GM19452 (cell line): ENCODE results near the gene DEFB115.
"Not testable (repeated sequence)": the region's sequence is repeated elsewhere in the genome, so short reads cannot be mapped to it uniquely, and the experiment has no call there.

Experiments used
- ATAC-seq: cut with Tn5 transposase; IDR thresholded peaks from one replicate; pipeline ENCODE4 v1.9.1; 2021; ENCODE audit not compliant: unreplicated experiment

The DEFB115 gene

GRCh38 chr20:31257364-31257763, at the start of gene DEFB115:
DEFB115 (plus strand) TSS chr20:31257664; CDS start chr20:31257664, 0 bp downstream.
- ATAC-seq: no peak

DNA sequence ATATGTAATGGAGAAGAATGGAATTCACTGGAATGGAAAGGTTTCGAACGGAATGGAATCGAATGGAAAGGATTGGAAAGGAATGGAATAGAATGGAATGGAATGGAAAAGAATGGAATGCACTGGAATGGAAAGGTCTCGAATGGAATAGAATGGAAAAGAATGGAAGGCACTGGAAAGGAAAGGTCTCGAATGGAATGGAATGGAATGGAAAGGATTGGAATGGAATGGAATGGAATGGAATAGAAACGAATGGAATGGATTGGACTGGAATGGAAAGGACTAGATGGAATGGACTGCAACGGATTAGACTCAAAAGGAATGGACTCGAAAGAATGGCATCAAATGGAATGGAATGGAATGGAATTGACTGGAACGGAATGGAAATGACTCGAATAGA, 20.5 kb upstream of the DEFB115 start:
- ATAC-seq: no peak

- no peak for ATAC-seq
Observed at GRCh38 chr20:31237763-31238162, 19.7 kb upstream of the DEFB115 start.

DNA sequence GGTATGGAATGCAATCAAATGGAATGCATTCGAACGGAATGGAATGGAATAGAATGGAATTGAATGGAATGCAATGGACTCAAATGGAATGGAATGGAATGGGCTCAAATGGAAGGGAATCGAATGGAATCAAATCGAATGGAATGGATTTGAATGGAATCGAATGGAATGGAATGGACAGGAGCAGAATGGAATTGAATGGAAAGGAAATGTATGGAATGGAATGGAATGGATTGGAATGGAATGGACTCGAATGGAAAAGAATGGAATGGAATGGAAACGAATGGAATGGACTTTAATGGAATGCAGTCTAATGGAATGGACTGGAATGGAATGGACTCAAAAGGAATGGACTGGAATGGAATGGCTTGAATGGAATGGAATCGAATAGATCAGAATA, 18.3 kb upstream of the DEFB115 start:
- ATAC-seq: no peak

GRCh38 chr20:31256959-31257358, 505 bp upstream of the DEFB115 start:
- ATAC-seq: no peak

- no peak for ATAC-seq
Observed at GRCh38 chr20:31260326-31260932, 3.0 kb downstream of the DEFB115 start.

DNA sequence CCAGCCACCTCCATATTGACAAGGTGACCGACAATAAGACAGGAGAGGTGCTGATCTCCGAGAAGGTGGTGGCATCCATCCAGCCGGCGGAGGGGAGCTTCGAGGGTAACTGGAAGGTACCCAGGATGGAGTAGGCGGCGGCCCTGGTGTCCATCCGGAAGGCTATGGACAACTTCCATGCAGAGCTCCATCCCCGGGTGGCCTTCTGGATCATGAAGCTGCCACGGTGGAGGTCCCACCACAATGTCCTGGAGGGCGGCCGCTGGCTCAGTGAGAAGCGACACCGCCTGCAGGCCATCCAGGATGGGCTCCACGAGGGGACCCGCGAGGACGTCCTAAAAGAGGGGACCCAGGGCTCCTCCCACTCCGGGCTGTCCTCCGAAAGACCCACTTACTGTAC, 17.0 kb downstream of the DEFB115 start:
- no peak for ATAC-seq

- ATAC-seq: no peak
Observed at GRCh38 chr20:31278178-31278577, 20.7 kb downstream of the DEFB115 start.

- not testable (repeated sequence) for ATAC-seq
Observed at GRCh38 chr20:31284964-31285363, 27.5 kb downstream of the DEFB115 start.

- ATAC-seq: no peak
Observed at GRCh38 chr20:31308535-31309162, 51.2 kb downstream of the DEFB115 start, which contains the start of gene DEFB116. DEFB116 (minus strand) TSS chr20:31308585; CDS start chr20:31308585, 0 bp downstream.
